CD14-positive monocyte (primary cell): ENCODE results near the gene COX10. TPM values are rescaled to one million over a fixed set of nuclear protein-coding genes. Genes with fewer than 3 reads are reported as not detected.

Source experiments
- DNase-seq, 3 donors: peaks; one replicate each; pipeline ENCODE4 v3.0.0-alpha.2; 2011 to 2022
- H2AFZ ChIP-seq: 2 replicates; pipeline ENCODE4 v1.6.0; 2012; ENCODE audit warnings: mild to moderate bottlenecking, low read depth, low read length, inconsistent platforms; ENCODE audit not compliant: insufficient read depth, poor library complexity, severe bottlenecking
- H3K27ac ChIP-seq, 2 donors: 1 replicate in 1 of 2; 2 replicates in 1 of 2; pipeline ENCODE4 v1.5.1; 2012 to 2013; ENCODE audit warnings: low read length in 2 of 2, control low read depth in 1 of 2, inconsistent platforms in 1 of 2, low read depth in 1 of 2, mild to moderate bottlenecking in 1 of 2
- H3K27me3 ChIP-seq, 2 donors: one replicate each; pipeline versions ENCODE4 v1.6.0 to v1.6.1; 2011 to 2013; ENCODE audit warnings: low read length in 2 of 2; ENCODE audit not compliant: control insufficient read depth in 2 of 2, insufficient read depth in 2 of 2
- H3K36me3 ChIP-seq, 2 donors: replicated peaks in 1 of 2; 1 replicate in 1 of 2; 2 replicates in 1 of 2; pipeline versions ENCODE4 v1.5.1 to v1.6.1; 2012 to 2013; ENCODE audit warnings: low read length in 2 of 2, control low read depth in 1 of 2, inconsistent platforms in 1 of 2, mild to moderate bottlenecking in 1 of 2; ENCODE audit not compliant: insufficient read depth in 2 of 2, control insufficient read depth in 1 of 2
- H3K4me1 ChIP-seq, 2 donors: 1 replicate in 1 of 2; 2 replicates in 1 of 2; pipeline versions ENCODE4 v1.5.1 to v1.6.1; 2012 to 2013; ENCODE audit warnings: low read length in 2 of 2, control low read depth in 1 of 2, inconsistent platforms in 1 of 2, mild to moderate bottlenecking in 1 of 2, moderate library complexity in 1 of 2; ENCODE audit not compliant: insufficient read depth in 2 of 2, control insufficient read depth in 1 of 2
- H3K4me2 ChIP-seq: replicated peaks from 2 replicates; pipeline ENCODE3; 2012; ENCODE audit warnings: low read length, moderate library complexity, mild to moderate bottlenecking; ENCODE audit not compliant: poor library complexity, severe bottlenecking; ENCODE audit errors: extremely low read depth
- H3K4me3 ChIP-seq, 3 experiments: fragments of 200-600 bp in 1 of 3; sonication (generic) in 1 of 3; replicated peaks in 1 of 3; 1 replicate in 2 of 3; 2 replicates in 1 of 3; pipeline ENCODE4 v1.5.1; 2011 to 2013; ENCODE audit warnings: low read length in 3 of 3, mild to moderate bottlenecking in 3 of 3, control low read depth in 2 of 3, low read depth in 2 of 3, inconsistent platforms in 1 of 3, moderate library complexity in 1 of 3
- H3K79me2 ChIP-seq: 2 replicates; pipeline ENCODE4 v1.6.0; 2012; ENCODE audit warnings: mild to moderate bottlenecking, control low read depth, inconsistent platforms, low read length, moderate library complexity; ENCODE audit not compliant: insufficient read depth
- H3K9ac ChIP-seq: 2 replicates; pipeline ENCODE4 v1.6.0; 2017; ENCODE audit warnings: low read length, mild to moderate bottlenecking; ENCODE audit not compliant: insufficient read depth, poor library complexity, severe bottlenecking
- H3K9me3 ChIP-seq, 2 donors: replicated peaks in 1 of 2; 1 replicate in 1 of 2; 2 replicates in 1 of 2; pipeline versions ENCODE4 v1.5.1 to v1.6.1; 2012 to 2013; ENCODE audit warnings: low read length in 2 of 2, control low read depth in 1 of 2; ENCODE audit not compliant: control insufficient read depth in 1 of 2, insufficient read depth in 1 of 2
- H4K20me1 ChIP-seq: 2 replicates; pipeline ENCODE4 v1.6.0; 2012; ENCODE audit warnings: mild to moderate bottlenecking, low read length, control low read depth, moderate library complexity; ENCODE audit not compliant: insufficient read depth
- H3K27ac Mint-ChIP-seq, 7 donors: one replicate each; pipeline ENCODE4 v1.8.0; 2020; ENCODE audit warnings: mild to moderate bottlenecking in 7 of 7, mixed read lengths in 7 of 7, moderate library complexity in 6 of 7, inconsistent platforms in 2 of 7
- H3K27me3 Mint-ChIP-seq, 3 donors: one replicate each; pipeline ENCODE4 v1.8.0; 2021 to 2022; ENCODE audit warnings: low read depth in 3 of 3, mild to moderate bottlenecking in 3 of 3, mixed read lengths in 3 of 3, moderate library complexity in 3 of 3, inconsistent platforms in 1 of 3
- H3K36me3 Mint-ChIP-seq, 2 donors: one replicate each; pipeline ENCODE4 v1.8.0; 2020; ENCODE audit warnings: mixed read lengths in 2 of 2, inconsistent platforms in 1 of 2, mild to moderate bottlenecking in 1 of 2
- H3K4me1 Mint-ChIP-seq: one replicate; pipeline ENCODE4 v1.8.0; 2020; ENCODE audit warnings: mild to moderate bottlenecking, mixed read lengths
- H3K4me3 Mint-ChIP-seq, 2 donors: one replicate each; pipeline ENCODE4 v1.8.0; 2020; ENCODE audit warnings: mild to moderate bottlenecking in 2 of 2, mixed read lengths in 2 of 2, moderate library complexity in 1 of 2
- H3K9me3 Mint-ChIP-seq, 7 donors: one replicate each; pipeline ENCODE4 v1.8.0; 2020 to 2022; ENCODE audit warnings: mixed read lengths in 7 of 7, mild to moderate bottlenecking in 6 of 7, moderate library complexity in 6 of 7, inconsistent platforms in 2 of 7
- CTCF ChIP-seq: fragments of 200-600 bp; IDR thresholded peaks from one replicate; pipeline ENCODE4 v1.8.0; 2022; ENCODE audit warnings: antibody characterized with exemption, mild to moderate bottlenecking
- WGBS: methylation state at CpG from one replicate; pipeline ENCODE4 v1.1.5; 2013; ENCODE audit warnings: missing lambda C conversion rate; ENCODE audit not compliant: insufficient coverage; 5-methylcytosine and 5-hydroxymethylcytosine counted together
- intact Hi-C, 2 donors: fragments of 100-400 bp; cut with micrococcal nuclease; formaldehyde crosslinking; loops; one replicate each; pipeline versions ENCODE4 v1.15.0 to v1.15.1; 2023
- polyA plus RNA-seq, 3 donors: library from polyadenylated mRNA; depleted of rRNA in 1 of 3; unstranded in 2 of 3; stranded (reverse) in 1 of 3; fragments of 300-500 nt in 2 of 3; fragments of >200 nt in 1 of 3; fragmentation: Illumina TruSeq in 2 of 3; gene quantifications; 1 replicate in 2 of 3; 2 replicates in 1 of 3; pipeline ENCODE4 v1.2.3, GENCODE V29; 2012 to 2021

The COX10 gene
- polyA plus RNA-seq, 3 donors, result 8.2 to 15.2 (median 11.3) TPM

- Histone ChIP-seq H3K36me3 (no peaks in the 10 kb centered on the region), H4K20me1 (peaks cover 17% of the 10 kb centered on the region), H2AFZ (no peak overlapping the region), H3K9me3 (no peaks in the 10 kb centered on the region), H3K79me2 (peaks cover 3% of the 10 kb centered on the region), H3K4me1 (no peaks in the 10 kb centered on the region), H3K4me3 (no peak overlapping the region), H3K27ac (no peak overlapping the region), H3K27me3 (no peaks in the 10 kb centered on the region), H3K9ac (no peak overlapping the region), H3K4me2 (no peak overlapping the region)
- intact Hi-C loops, result no loop called here
- no peak for TF ChIP-seq CTCF
- no peak overlapping the region for H3K27ac Mint-ChIP-seq
- H3K9me3 Mint-ChIP-seq, result no peaks in the 10 kb centered on the region
- H3K4me1 Mint-ChIP-seq, result peaks cover 19% of the 10 kb centered on the region
- H3K27me3 Mint-ChIP-seq, result no peaks in the 10 kb centered on the region
- H3K36me3 Mint-ChIP-seq, result peaks cover 0 to 2% of the 10 kb centered on the region in 2 donors
- WGBS, result 67% methylated on average over 4 of the region's 6 CpGs
- no peak for DNase-seq
- no peak overlapping the region for H3K4me3 Mint-ChIP-seq
Observed at GRCh38 chr17:14121952-14122351, 52.6 kb downstream of the COX10 start.

- no peak overlapping the region for H3K27ac ChIP-seq
- no peak overlapping the region for H3K9ac ChIP-seq
- WGBS, result no CpG with 5 or more reads among the region's 5 CpGs
- no peaks in the 10 kb centered on the region for H3K9me3 ChIP-seq
- H2AFZ ChIP-seq, result no peak overlapping the region
- no peaks in the 10 kb centered on the region for H3K9me3 Mint-ChIP-seq
- H3K4me3 ChIP-seq, result no peak overlapping the region
- H3K36me3 Mint-ChIP-seq, result peaks cover 0 to 2% of the 10 kb centered on the region in 2 donors
- no peak for TF ChIP-seq CTCF
- H3K4me3 Mint-ChIP-seq, result no peak overlapping the region
- no peaks in the 10 kb centered on the region for H3K36me3 ChIP-seq
- H3K4me2 ChIP-seq, result no peak overlapping the region
- intact Hi-C loops, result no loop called here
- H3K4me1 ChIP-seq, result no peaks in the 10 kb centered on the region
- peaks cover 3% of the 10 kb centered on the region for H3K79me2 ChIP-seq
- H4K20me1 ChIP-seq, result peaks cover 17% of the 10 kb centered on the region
- H3K27me3 Mint-ChIP-seq, result no peaks in the 10 kb centered on the region
- H3K27ac Mint-ChIP-seq, result no peak overlapping the region
- no peaks in the 10 kb centered on the region for H3K27me3 ChIP-seq
- peaks cover 19% of the 10 kb centered on the region for H3K4me1 Mint-ChIP-seq
- DNase-seq, result no peak
Observed at GRCh38 chr17:14123619-14124278, 54.4 kb downstream of the COX10 start.
